ENCODE results near the gene SLC5A9.

GRCh38 chr1:48181669-48182367 is 40.7 kb upstream of the SLC5A9 start:
- TF ChIP-seq, protein P1, sequence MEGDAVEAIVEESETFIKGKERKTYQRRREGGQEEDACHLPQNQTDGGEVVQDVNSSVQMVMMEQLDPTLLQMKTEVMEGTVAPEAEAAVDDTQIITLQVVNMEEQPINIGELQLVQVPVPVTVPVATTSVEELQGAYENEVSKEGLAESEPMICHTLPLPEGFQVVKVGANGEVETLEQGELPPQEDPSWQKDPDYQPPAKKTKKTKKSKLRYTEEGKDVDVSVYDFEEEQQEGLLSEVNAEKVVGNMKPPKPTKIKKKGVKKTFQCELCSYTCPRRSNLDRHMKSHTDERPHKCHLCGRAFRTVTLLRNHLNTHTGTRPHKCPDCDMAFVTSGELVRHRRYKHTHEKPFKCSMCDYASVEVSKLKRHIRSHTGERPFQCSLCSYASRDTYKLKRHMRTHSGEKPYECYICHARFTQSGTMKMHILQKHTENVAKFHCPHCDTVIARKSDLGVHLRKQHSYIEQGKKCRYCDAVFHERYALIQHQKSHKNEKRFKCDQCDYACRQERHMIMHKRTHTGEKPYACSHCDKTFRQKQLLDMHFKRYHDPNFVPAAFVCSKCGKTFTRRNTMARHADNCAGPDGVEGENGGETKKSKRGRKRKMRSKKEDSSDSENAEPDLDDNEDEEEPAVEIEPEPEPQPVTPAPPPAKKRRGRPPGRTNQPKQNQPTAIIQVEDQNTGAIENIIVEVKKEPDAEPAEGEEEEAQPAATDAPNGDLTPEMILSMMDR (conservative IDR thresholded peaks at IDR 0.05; ENCODE audit: low read depth, low read length), result no peak
- TF ChIP-seq POLR2A (IDR thresholded peaks at IDR 0.05; ENCODE audit: low read depth, low read length) (no peak), MXI1 (IDR thresholded peaks at IDR 0.05; ENCODE audit: borderline replicate concordance, low read depth, low read length) (no peak)
